ENCODE results near the gene SASH1.
"Not testable (repeated sequence)": the region's sequence is repeated elsewhere in the genome, so short reads cannot be mapped to it uniquely, and the experiment has no call there.

SASH1 gene

GRCh38 chr6:148551226-148551625 lies 208.6 kb downstream of the SASH1 start:
- DNase-seq (ENCODE audit: low spot score) = no peak

- no peak for DNase-seq (ENCODE audit: low spot score)
These were observed 213.8 kb downstream of the SASH1 start for GRCh38 chr6:148556410-148556809.

- no peak for DNase-seq (ENCODE audit: low spot score)
These were observed 215.2 kb downstream of the SASH1 start for GRCh38 chr6:148557796-148558321.

DNA sequence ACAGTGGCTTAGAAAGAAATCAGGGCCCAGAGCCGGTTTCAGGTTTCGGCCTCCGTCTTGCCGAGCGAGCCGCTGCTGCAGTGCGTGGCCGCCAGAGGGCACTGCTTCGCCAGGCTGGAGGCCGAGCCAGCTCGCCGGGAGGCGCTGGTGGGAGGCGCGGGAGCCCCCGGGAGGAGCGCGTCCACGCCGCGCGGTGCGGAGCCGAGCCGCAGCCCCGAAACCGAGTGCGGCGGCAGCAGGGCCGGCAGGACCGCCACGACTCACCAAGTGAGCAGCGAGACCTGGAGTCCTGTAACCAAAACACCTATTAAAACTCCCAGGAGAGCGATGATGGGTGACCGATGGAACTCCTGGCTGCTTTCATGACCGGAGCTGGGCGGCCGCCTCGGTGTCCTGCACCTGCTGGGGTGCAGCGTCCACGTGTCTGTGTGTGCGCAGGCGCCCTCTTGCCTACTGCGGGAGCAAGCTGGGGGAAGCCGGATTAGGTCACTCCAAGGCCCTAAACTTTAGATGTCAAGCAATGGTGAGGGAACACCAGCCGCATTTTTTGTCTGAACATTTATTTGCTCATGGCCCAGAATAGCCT lies 217.3 kb downstream of the SASH1 start:
- DNase-seq (ENCODE audit: low spot score) = peak; percentile 75

DNA sequence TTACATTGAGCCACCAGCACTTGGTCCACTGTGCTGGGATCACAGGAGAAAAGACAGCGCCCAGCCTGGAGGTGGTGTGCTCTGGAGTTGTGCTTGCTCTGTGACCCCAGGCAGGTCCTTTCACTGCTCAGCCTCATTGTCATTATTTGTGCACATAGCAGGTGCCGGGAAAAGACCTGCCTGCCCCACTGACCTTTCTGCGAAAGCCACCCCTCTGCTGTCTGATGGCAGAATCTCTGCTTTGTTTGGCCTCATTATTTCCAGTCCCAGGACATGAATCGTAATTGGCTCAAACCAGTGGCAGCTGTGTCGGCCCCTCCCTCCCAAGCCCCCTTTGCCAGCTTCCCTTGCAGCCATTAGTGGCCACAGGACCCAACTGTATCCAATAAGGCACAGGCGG lies 219.0 kb downstream of the SASH1 start:
- no peak for DNase-seq (ENCODE audit: low spot score)

DNA sequence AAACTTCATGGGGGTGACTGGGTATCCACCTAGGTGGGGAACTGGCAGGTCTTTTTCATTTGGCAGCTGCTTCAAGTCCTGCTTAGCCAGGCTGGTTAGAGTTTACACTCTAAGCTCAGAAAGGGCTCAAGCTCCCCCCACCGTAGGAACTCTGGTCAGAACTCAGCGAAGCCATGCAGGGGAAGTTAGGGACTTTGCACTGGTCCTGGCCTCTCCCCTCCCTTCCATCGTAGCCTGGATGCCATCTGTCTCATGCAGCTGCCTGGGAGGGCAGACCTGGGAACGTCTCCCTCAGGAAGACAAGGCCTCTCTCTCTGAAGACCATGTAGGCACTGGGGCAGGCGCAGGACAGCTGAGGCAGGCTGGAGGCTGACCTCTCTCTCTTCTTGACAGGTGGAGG lies 220.4 kb downstream of the SASH1 start:
- no peak for DNase-seq (ENCODE audit: low spot score)

DNA sequence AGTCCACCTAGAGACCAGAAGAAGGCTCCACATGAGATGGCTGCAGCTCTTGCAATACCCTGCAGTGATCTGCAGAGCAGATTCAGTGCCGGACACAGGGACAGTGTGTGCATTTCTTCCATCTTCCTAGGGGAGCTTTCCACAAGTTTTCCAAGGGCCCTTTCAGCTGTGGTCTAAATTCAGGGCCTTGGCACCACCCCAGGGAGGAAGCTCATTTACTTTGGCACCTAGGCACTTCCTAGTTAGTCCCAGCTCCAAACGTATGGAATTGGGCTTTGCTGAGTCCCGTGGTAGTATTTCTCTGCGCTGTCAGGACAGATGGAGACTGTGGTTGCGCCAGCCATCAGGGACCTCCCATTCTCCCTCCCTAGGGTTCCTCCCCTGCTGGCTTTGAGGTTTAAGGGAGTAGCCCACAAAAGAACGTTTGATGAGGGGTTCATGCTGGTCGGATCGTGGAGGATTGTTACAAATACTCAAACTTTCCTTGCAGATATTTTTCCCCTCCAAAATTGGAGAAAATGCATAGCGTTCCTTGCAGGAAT lies 221.9 kb downstream of the SASH1 start:
- DNase-seq (ENCODE audit: low spot score) = no peak

GRCh38 chr6:148565321-148565926 lies 222.8 kb downstream of the SASH1 start:
- no peak for DNase-seq (ENCODE audit: low spot score)

DNA sequence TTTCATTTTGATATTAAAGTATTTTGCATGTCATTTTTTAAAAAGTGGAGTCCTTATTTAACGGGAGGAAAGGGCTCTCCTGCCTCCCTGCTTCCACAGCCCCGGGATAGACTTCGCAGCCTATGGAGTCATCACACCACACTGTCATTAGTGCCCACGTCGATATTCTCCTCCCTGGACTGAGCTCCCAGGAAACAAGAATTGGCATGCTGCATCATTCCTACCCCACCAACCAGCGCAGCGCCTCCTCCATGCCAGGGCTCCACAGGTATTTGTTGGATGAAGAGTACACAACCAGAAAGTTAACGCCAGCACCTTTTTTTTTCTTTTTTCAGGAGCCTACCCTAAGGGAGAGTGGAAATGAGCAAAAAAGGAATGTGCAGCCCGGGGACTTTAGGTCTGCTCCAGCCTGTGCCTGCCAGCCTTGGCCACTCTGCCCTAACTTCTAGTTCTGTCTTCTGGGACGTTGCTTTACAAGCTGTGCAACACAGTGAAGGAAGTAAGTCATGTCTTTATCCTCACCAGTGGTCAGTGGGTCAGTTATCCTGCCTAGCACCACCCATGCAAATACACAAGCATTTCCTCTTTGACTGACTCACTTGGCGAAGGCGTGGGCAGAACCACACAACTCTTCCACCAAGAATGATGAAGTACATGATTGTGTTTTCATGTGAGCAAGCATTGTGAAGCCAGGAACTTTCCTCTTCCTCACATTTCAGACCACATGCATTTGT lies 223.5 kb downstream of the SASH1 start:
- no peak for DNase-seq (ENCODE audit: low spot score)

GRCh38 chr6:148566664-148567350 lies 224.2 kb downstream of the SASH1 start:
- DNase-seq (ENCODE audit: low spot score) = no peak

DNA sequence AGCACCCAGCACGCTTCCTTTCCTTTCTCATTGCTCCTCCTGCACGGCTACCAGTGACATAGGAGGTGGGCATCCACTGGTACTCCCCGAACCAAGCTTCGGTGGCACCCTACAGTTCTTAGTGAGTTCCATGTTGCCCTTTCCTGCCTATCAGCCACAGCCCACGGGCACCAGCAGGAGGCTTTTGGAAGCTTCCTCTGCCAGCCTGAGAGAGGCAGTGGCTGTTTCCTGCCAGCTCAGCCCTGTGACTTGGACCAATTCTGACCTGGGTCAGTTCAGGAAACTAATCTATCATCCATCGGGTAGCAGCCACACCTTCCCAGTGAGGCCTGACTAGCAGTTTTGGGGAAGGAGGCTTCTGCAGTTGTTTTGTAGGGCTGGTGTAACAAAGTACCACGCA lies 227.8 kb downstream of the SASH1 start:
- no peak for DNase-seq (ENCODE audit: low spot score)

DNA sequence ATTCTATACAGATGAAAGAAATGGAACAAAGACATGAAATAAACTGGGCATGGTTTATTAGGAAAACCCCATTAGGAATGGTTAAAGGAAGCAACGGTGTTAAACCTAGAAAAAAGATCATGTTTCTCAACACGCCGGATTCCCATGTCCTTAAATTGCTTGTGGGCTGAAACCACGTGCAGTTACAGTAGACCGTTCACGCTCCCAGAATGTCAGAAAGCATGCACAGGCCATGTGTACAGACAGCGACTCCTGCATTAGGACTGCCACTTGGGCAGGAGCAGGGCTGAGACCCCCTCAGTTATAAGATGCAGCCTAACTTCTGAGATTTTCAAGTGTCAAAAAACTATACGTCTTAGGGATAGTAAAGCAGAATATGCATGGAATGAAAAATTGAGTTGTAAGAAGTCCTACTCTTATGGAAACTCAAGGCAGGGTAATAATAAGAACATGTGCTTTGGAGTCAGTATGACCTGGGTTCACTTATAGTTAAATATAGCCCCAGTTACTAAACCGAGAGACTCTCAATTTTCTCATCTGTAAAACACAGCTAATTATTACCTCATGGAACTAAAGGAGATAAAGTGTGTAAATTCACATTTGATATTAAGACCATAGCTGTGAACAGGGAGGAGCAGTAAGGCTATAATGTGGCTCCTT lies 230.2 kb downstream of the SASH1 start:
- DNase-seq (ENCODE audit: low spot score) = no peak

DNA sequence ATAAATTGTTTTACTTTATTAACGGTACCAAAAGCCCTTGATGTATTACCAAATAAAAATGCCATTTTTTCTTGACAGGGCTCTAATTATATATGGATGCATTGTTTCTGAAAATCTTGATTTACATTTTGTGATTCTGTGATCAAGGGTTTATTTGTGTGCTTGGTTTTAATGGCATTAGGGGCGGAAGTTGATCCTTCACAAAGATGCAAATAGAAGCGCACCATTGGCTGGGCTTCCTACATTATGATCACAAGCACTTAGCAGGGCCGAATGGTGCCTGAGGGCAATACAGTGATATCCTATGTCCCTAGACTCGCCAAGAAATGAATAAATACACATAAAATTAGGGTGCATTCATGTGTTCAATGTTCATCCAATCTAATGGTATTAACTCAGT lies 231.3 kb downstream of the SASH1 start:
- DNase-seq (ENCODE audit: low spot score) = no peak

- DNase-seq (ENCODE audit: low spot score) = peak; percentile 67
These were observed 235.2 kb downstream of the SASH1 start for GRCh38 chr6:148577687-148578488.

DNA sequence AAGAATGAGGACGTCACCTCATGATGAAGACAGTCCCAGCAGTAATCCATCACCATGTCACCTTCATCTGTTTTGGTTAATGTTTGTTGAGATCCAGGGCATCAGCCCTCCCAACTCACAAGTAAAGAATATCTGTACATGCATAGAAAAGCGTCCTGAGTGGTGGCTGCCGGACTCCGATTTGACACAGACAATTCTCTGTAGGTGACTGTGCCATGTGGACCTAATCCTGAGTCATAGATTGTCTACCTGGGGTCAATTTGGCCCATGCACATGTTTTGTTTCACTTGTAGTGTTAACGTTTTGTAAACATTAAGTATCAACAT lies 235.8 kb downstream of the SASH1 start:
- no peak for DNase-seq (ENCODE audit: low spot score)

DNA sequence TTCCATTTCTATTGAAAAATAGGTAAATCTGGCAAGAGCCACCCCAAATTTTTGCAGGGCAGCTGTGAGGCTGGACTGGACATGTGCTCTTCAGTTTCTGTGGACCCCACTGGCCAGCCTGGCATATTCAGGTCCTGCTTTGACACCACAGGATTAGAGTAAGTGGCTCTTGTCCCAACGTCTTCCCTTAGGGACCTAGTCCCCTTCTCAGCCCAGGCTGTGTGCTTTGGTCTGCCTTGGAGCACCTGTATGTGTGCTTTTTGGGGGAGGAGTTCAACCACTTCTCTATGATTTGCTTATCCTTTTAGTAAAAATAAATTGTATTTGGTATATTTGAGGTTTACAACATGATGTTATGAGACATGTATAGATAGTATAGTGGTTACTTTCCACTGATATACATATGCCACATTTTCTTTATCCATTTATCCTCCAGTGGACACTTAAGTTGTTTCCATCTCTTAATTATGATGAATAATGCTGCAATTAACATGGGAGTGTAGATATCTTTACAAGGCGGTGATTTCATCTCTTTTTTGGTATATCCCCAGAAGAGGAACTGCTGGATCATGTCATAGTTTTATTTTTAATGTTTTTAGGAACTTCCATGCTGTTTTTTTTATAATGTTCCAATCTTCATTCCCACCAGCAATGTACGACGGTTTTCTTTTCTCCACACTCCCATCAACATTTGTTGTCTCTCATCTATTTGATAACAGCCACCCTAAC lies 236.4 kb downstream of the SASH1 start:
- no peak for DNase-seq (ENCODE audit: low spot score)

- DNase-seq (ENCODE audit: low spot score) = no peak
These were observed 237.8 kb downstream of the SASH1 start for GRCh38 chr6:148580442-148580841.

- no peak for DNase-seq (ENCODE audit: low spot score)
These were observed 241.0 kb downstream of the SASH1 start for GRCh38 chr6:148583631-148584030.

DNA sequence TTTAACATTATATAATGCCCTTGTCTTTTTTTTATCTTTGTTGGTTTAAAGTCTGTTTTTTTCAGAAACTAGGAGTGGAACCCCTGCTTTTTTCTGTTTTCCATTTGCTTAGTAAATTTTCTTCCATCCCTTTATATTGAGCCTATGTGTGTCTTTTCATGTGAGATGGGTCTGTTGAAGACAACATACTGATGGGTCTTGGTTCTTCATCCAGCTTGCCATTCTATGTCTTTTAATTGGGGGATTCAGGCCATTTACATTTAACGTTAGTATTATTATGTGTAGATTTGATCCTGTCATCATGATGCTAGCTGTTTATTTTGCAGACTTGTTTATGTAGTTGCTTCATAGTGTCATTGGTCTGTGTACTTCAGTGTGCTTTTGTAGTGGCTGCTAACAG lies 243.0 kb downstream of the SASH1 start:
- DNase-seq (ENCODE audit: low spot score) = not testable (repeated sequence)

DNA sequence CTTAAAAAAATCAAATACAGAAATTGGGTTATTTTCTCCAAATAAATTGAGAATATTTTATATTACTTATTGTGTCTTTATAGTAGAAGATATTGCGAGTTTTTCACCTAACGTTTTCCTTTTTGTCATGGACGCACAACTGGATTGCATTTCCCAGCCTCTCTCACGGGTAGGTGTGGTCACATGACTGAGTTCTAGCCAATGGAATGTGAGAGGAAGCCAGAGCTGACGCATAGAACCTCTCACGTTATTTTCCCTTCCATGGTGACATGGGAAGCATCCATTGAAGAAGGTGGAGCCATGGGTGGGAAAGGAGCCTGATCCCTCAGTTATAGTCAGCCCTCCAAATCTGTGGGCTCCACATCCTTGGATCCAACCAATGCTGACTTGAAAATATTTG lies 248.2 kb downstream of the SASH1 start:
- DNase-seq (ENCODE audit: low spot score) = no peak

DNA sequence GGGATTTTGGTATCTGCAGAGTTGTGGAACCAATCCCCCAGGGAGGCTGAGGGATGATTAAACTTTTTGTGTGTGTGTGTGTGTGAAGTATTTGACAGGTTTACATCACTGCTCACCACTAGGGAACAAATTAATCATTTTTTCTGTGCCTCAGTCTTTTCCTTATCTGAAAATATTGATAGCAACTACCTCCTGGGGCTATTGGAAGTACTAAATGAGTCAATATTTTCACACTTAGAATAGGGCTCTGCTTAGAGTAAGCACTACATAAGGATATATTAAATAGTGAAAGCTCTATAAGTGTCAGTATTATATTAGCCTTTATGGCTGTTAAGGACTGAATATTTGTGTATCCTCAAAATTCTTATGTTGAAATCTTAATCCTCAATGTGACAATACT lies 249.0 kb downstream of the SASH1 start:
- no peak for DNase-seq (ENCODE audit: low spot score)
